ENCODE data around the gene FAM168A. TPM values are rescaled to one million over a fixed set of nuclear protein-coding genes. Genes with fewer than 3 reads are reported as not detected.

The FAM168A gene
- total and polyA plus RNA-seq, 2 of the 8 experiments (the other 6 are each of a cell fraction or from before 2014, with no cell fraction given), result 17.1 to 21.6 TPM

GRCh38 chr11:73542175-73542574, 55.7 kb downstream of the FAM168A start:
- H4K8ac ChIP-seq (ENCODE audit: extremely low read depth, insufficient read depth, low read length), result no peak overlapping the region
- H3K9me3 ChIP-seq (ENCODE audit: insufficient read depth in 2 of 2, low read depth in 1 of 2, low read length in 1 of 2), result no peaks in the 10 kb centered on the region
- no peak overlapping the region for H3K4me2 ChIP-seq (ENCODE audit: insufficient read depth in 1 of 2, low read depth in 2 of 2, low read length in 2 of 2)
- no peak overlapping the region for H2AK5ac ChIP-seq (ENCODE audit: low read depth, low read length)
- no peak overlapping the region for H3K4ac ChIP-seq (replicated peaks; ENCODE audit: insufficient read length, low read depth, low read length)
- H3K4me1 ChIP-seq (replicated peaks in 1 of 4; ENCODE audit: control insufficient read depth in 3 of 4, insufficient read depth in 4 of 4, low read length in 3 of 4), result peaks cover 3 to 17% (median 9%) of the 10 kb centered on the region in 4 experiments; a peak in 6 of 7 replicates
- no peak overlapping the region for H3K18ac ChIP-seq (ENCODE audit: extremely low read depth, low read length)
- H3K36me3 ChIP-seq (ENCODE audit: control insufficient read depth in 2 of 4, insufficient read depth in 4 of 4, low read length in 3 of 4), result no peaks in the 10 kb centered on the region
- ChIA-PET CTCF (ENCODE audit: partially characterized antibody) (interaction anchor here (1.0 kb wide), 1 partner anchor 118 kb away, joined by 3 read pairs; no protein-coding TSS in a partner anchor), POLR2A (ENCODE audit: partially characterized antibody) (no interaction called here)
- H2BK120ac ChIP-seq (replicated peaks; ENCODE audit: low read depth, low read length), result no peak overlapping the region
- H3K56ac ChIP-seq (replicated peaks; ENCODE audit: insufficient read length, low read depth, low read length), result no peak overlapping the region
- H3K79me1 ChIP-seq (ENCODE audit: low read depth, low read length), result no peaks in the 10 kb centered on the region
- H3K23me2 ChIP-seq (ENCODE audit: low read depth, low read length), result no peaks in the 10 kb centered on the region
- no peak overlapping the region for H3K9ac ChIP-seq (replicated peaks in 1 of 4; ENCODE audit: extremely low read depth in 1 of 4, low read depth in 3 of 4, low read length in 3 of 4)
- no peak overlapping the region for H2BK15ac ChIP-seq (ENCODE audit: low read length)
- no peaks in the 10 kb centered on the region for H3K27me3 ChIP-seq (replicated peaks in 1 of 4; ENCODE audit: control insufficient read depth in 3 of 4, extremely low read depth in 1 of 4, insufficient read depth in 3 of 4, low read length in 3 of 4)
- DNase-seq (ENCODE audit: low read depth in 1 of 2, low spot score in 2 of 2), result no peak
- no peak overlapping the region for H4K91ac ChIP-seq (replicated peaks; ENCODE audit: insufficient read length, low read length)
- H3K4me3 ChIP-seq (ENCODE audit: extremely low read depth in 1 of 4, insufficient read depth in 2 of 4, low read depth in 3 of 4, low read length in 4 of 4), result no peak overlapping the region
- no peak for FAIRE-seq
- H4K5ac ChIP-seq (ENCODE audit: insufficient read length, low read depth, low read length), result no peak overlapping the region
- peaks cover 0 to 10% of the 10 kb centered on the region in 2 experiments; a peak in 2 of 4 replicates for H3K79me2 ChIP-seq (ENCODE audit: control insufficient read depth in 1 of 2, insufficient read depth in 2 of 2, low read length in 2 of 2)
- H2BK20ac ChIP-seq (ENCODE audit: low read length), result no peak overlapping the region
- no peak overlapping the region for H3K14ac ChIP-seq (ENCODE audit: insufficient read length)
- no peak overlapping the region for H2BK12ac ChIP-seq (ENCODE audit: low read depth, low read length)
- no peaks in the 10 kb centered on the region for H4K20me1 ChIP-seq (replicated peaks in 1 of 2; ENCODE audit: control insufficient read depth in 1 of 2, insufficient read depth in 2 of 2, low read length in 2 of 2)
- no peak overlapping the region for H2AFZ ChIP-seq (ENCODE audit: low read length)
- WGBS, 2 experiments (ENCODE audit: extremely low coverage in 1 of 2, insufficient coverage in 1 of 2, insufficient read length in 1 of 2, insufficient replicate concordance in 2 of 2, low coverage in 1 of 2, low lambda C conversion rate in 2 of 2, missing lambda C conversion rate in 1 of 2), result 83% methylated on average over 1 of the region's 1 CpG; no CpG with 5 or more reads in 1 of the 2 experiments
- H3K27ac ChIP-seq (ENCODE audit: low read depth, low read length), result no peak overlapping the region
- H3K23ac ChIP-seq (ENCODE audit: insufficient read length), result no peak overlapping the region
- H2BK5ac ChIP-seq (ENCODE audit: low read depth, low read length), result no peak overlapping the region
- TF ChIP-seq KDM5A (IDR thresholded peaks at IDR 0.05; ENCODE audit: low read length) (no peak), POLR2AphosphoS5 (IDR thresholded peaks at IDR 0.05; ENCODE audit: low read depth, low read length) (no peak), TAF7 (optimal IDR thresholded peaks at IDR 0.05; ENCODE audit: borderline replicate concordance, low read depth, low read length) (no peak), CTBP2 (IDR thresholded peaks at IDR 0.05; ENCODE audit: borderline replicate concordance, insufficient read depth, insufficient read length, low read length) (no peak), MAFK (IDR thresholded peaks at IDR 0.05; ENCODE audit: low read depth, low read length) (no peak), FOSL1 (IDR thresholded peaks at IDR 0.05; ENCODE audit: insufficient read depth, low read depth, low read length) (no peak), TAF1 (IDR thresholded peaks at IDR 0.05; ENCODE audit: low read depth, low read length) (no peak), BRCA1 (IDR thresholded peaks at IDR 0.05; ENCODE audit: low read depth, low read length) (no peak), EGR1 (IDR thresholded peaks at IDR 0.05; ENCODE audit: borderline replicate concordance, low read depth, low read length) (no peak), RFX5 (IDR thresholded peaks at IDR 0.05; ENCODE audit: borderline replicate concordance, low read depth, low read length) (no peak), ATF3 (IDR thresholded peaks at IDR 0.05; ENCODE audit: insufficient read depth, low read depth, low read length) (no peak), POU5F1 (IDR thresholded peaks at IDR 0.05; ENCODE audit: low read depth, low read length) (no peak), SIRT6 (IDR thresholded peaks at IDR 0.05; ENCODE audit: low read length) (no peak), SAP30 (IDR thresholded peaks at IDR 0.05; ENCODE audit: insufficient read depth, insufficient replicate concordance, low read length) (no peak)

Data from H1 (cell line).